ENCODE data around the gene NAALADL2. TPM values are rescaled to one million over a fixed set of nuclear protein-coding genes. Genes with fewer than 3 reads are reported as not detected.

Gene NAALADL2
- total RNA-seq, 1 experiment from 2014 or later: 2.7 TPM

DNA sequence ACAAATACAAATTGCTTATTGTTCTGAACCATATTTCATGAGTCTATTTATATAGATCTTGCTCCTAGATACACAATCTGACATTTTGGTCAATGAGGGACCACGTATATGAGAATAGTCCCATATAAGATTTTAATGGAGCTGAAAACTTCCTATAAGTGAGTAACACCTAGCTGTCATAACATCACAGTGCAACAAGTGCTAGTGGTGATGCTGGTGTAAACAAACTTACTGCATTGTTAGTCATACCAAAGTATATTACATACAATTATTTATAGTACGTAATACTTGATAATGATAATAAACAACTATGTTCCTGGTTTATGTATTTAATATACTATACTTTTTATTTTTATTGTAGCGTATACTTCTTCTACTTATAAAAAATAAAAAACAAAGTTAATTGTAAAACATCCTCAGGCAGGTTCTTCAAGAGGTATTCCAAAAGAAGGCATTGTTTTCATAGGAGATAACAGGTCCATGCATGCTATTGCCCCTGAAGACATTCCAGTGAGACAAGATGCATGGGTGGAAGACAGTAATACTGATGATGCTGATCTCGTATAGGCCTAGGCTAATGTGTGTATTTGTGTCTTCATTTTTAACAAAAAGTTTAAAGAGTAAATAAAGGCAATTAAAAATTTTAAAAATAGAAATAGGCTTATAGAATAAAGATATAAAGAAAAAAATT, 46.8 kb upstream of the NAALADL2 start:
- no peak overlapping the region for H3K4me3 ChIP-seq (ENCODE audit: low read depth in 2 of 2, low read length in 2 of 2)
- CTCF ChIA-PET: interaction anchor here (0.6 kb wide), 1 partner anchor 538 kb away, joined by 3 read pairs; no protein-coding TSS in a partner anchor
- TF ChIP-seq SIN3A (IDR thresholded peaks at IDR 0.05; ENCODE audit: borderline replicate concordance, insufficient read depth, low read depth, low read length) (no peak), POLR2AphosphoS5 (IDR thresholded peaks at IDR 0.05; ENCODE audit: low read depth, low read length) (no peak)
- TF ChIP-seq, protein P1, sequence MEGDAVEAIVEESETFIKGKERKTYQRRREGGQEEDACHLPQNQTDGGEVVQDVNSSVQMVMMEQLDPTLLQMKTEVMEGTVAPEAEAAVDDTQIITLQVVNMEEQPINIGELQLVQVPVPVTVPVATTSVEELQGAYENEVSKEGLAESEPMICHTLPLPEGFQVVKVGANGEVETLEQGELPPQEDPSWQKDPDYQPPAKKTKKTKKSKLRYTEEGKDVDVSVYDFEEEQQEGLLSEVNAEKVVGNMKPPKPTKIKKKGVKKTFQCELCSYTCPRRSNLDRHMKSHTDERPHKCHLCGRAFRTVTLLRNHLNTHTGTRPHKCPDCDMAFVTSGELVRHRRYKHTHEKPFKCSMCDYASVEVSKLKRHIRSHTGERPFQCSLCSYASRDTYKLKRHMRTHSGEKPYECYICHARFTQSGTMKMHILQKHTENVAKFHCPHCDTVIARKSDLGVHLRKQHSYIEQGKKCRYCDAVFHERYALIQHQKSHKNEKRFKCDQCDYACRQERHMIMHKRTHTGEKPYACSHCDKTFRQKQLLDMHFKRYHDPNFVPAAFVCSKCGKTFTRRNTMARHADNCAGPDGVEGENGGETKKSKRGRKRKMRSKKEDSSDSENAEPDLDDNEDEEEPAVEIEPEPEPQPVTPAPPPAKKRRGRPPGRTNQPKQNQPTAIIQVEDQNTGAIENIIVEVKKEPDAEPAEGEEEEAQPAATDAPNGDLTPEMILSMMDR (IDR thresholded peaks at IDR 0.05): no peak
- POLR2A ChIA-PET: no interaction called here
- H3K9me3 ChIP-seq (ENCODE audit: control insufficient read depth, insufficient read depth, low read depth, low read length): no peaks in the 10 kb centered on the region
- no peaks in the 10 kb centered on the region for H3K4me1 ChIP-seq (ENCODE audit: control insufficient read depth, insufficient read depth, low read length)
- in situ Hi-C loops (cut with HindIII; ENCODE audit: low pct_unique_long_range_greater_than_20kb, low sequenced_read_pairs): no loop called here
- H3K36me3 ChIP-seq (ENCODE audit: control insufficient read depth, insufficient read depth, low read length): no peaks in the 10 kb centered on the region; the same call in 1 of the 2 replicates
- no peaks in the 10 kb centered on the region for H3K27me3 ChIP-seq (ENCODE audit: control insufficient read depth, insufficient read depth, low read length)
- ATAC-seq (no peak), DNase-seq (ENCODE audit: low read depth, low spot score) (no peak)
- BruUV-seq (replicated peaks): no TSS peak
- no peak overlapping the region for H3K27ac ChIP-seq (ENCODE audit: low read length)
- intact Hi-C loops (cut with micrococcal nuclease; ENCODE audit: unreplicated experiment): no loop called here

GRCh38 chr3:174815750-174816149, 43.4 kb upstream of the NAALADL2 start:
- Histone ChIP-seq H3K4me1 (ENCODE audit: control insufficient read depth, insufficient read depth, low read length) (no peaks in the 10 kb centered on the region), H3K4me3 (ENCODE audit: low read depth in 2 of 2, low read length in 2 of 2) (no peak overlapping the region), H3K27me3 (ENCODE audit: control insufficient read depth, insufficient read depth, low read length) (no peaks in the 10 kb centered on the region), H3K27ac (ENCODE audit: low read length) (no peak overlapping the region), H3K36me3 (ENCODE audit: control insufficient read depth, insufficient read depth, low read length) (no peaks in the 10 kb centered on the region; the same call in 1 of the 2 replicates), H3K9me3 (ENCODE audit: control insufficient read depth, insufficient read depth, low read depth, low read length) (no peaks in the 10 kb centered on the region)
- CTCF ChIA-PET: no interaction called here
- no peak for DNase-seq (ENCODE audit: low read depth, low spot score)
- in situ Hi-C loops (cut with HindIII; ENCODE audit: low pct_unique_long_range_greater_than_20kb, low sequenced_read_pairs): no loop called here
- TF ChIP-seq, protein P1 (IDR thresholded peaks at IDR 0.05): no peak
- TF ChIP-seq POLR2AphosphoS5 (IDR thresholded peaks at IDR 0.05; ENCODE audit: low read depth, low read length) (no peak), TCF7L2 (IDR thresholded peaks at IDR 0.05; ENCODE audit: low read depth, low read length) (no peak), SIN3A (IDR thresholded peaks at IDR 0.05; ENCODE audit: borderline replicate concordance, insufficient read depth, low read depth, low read length) (no peak)
- TF ChIP-seq, protein P2, sequence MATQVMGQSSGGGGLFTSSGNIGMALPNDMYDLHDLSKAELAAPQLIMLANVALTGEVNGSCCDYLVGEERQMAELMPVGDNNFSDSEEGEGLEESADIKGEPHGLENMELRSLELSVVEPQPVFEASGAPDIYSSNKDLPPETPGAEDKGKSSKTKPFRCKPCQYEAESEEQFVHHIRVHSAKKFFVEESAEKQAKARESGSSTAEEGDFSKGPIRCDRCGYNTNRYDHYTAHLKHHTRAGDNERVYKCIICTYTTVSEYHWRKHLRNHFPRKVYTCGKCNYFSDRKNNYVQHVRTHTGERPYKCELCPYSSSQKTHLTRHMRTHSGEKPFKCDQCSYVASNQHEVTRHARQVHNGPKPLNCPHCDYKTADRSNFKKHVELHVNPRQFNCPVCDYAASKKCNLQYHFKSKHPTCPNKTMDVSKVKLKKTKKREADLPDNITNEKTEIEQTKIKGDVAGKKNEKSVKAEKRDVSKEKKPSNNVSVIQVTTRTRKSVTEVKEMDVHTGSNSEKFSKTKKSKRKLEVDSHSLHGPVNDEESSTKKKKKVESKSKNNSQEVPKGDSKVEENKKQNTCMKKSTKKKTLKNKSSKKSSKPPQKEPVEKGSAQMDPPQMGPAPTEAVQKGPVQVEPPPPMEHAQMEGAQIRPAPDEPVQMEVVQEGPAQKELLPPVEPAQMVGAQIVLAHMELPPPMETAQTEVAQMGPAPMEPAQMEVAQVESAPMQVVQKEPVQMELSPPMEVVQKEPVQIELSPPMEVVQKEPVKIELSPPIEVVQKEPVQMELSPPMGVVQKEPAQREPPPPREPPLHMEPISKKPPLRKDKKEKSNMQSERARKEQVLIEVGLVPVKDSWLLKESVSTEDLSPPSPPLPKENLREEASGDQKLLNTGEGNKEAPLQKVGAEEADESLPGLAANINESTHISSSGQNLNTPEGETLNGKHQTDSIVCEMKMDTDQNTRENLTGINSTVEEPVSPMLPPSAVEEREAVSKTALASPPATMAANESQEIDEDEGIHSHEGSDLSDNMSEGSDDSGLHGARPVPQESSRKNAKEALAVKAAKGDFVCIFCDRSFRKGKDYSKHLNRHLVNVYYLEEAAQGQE (IDR thresholded peaks at IDR 0.05; ENCODE audit: insufficient read depth in 1 of 2, low read depth in 2 of 2, low read length in 1 of 2): no peak
- no peak for ATAC-seq
- POLR2A ChIA-PET: no interaction called here
- BruUV-seq (replicated peaks): no TSS peak
- intact Hi-C loops (cut with micrococcal nuclease; ENCODE audit: unreplicated experiment): no loop called here
